Osteoblast (primary cell): ENCODE measurements around the gene FCN3. TPM values are rescaled to one million over a fixed set of nuclear protein-coding genes. Genes with fewer than 3 reads are reported as not detected.
"Not testable (repeated sequence)": the region's sequence is repeated elsewhere in the genome, so short reads cannot be mapped to it uniquely, and the experiment has no call there.

Experiments used
- DNase-seq: peaks from one replicate; pipeline ENCODE4 v3.0.0; 2011; ENCODE audit warnings: low spot score, mixed read lengths; ENCODE audit not compliant: insufficient read length; ENCODE audit errors: missing footprints
- H2AFZ ChIP-seq: 2 replicates; pipeline ENCODE4 v1.6.0; 2011; ENCODE audit warnings: mild to moderate bottlenecking, low read length
- H3K27ac ChIP-seq: 2 replicates; pipeline ENCODE4 v1.5.1; 2011; ENCODE audit warnings: mild to moderate bottlenecking, low read depth, low read length, moderate library complexity
- H3K27me3 ChIP-seq: 2 replicates; pipeline ENCODE4 v1.6.0; 2012; ENCODE audit warnings: mild to moderate bottlenecking, control low read depth, inconsistent platforms, low read length, moderate library complexity; ENCODE audit not compliant: insufficient read depth
- H3K36me3 ChIP-seq: 2 replicates; pipeline ENCODE4 v1.5.1; 2011; ENCODE audit warnings: mild to moderate bottlenecking, low read length, control low read depth, moderate library complexity; ENCODE audit not compliant: insufficient read depth
- H3K4me1 ChIP-seq: 2 replicates; pipeline ENCODE4 v1.5.1; 2011; ENCODE audit warnings: mild to moderate bottlenecking, low read length, control low read depth, moderate library complexity; ENCODE audit not compliant: insufficient read depth
- H3K4me2 ChIP-seq: 2 replicates; pipeline ENCODE4 v1.6.0; 2011; ENCODE audit warnings: mild to moderate bottlenecking, low read length; ENCODE audit not compliant: insufficient read depth
- H3K4me3 ChIP-seq: fragments of 200-600 bp; sonication (generic); 3 replicates; pipeline ENCODE4 v1.5.1; 2012; ENCODE audit warnings: mild to moderate bottlenecking, low read length, inconsistent platforms; ENCODE audit not compliant: insufficient read depth
- H3K79me2 ChIP-seq: 2 replicates; pipeline ENCODE4 v1.6.0; 2012; ENCODE audit warnings: mild to moderate bottlenecking, low read length, control low read depth, inconsistent platforms; ENCODE audit not compliant: insufficient read depth
- H3K9me3 ChIP-seq: 2 replicates; pipeline ENCODE4 v1.5.1; 2011; ENCODE audit warnings: low read depth, low read length, control low read depth
- H4K20me1 ChIP-seq: 2 replicates; pipeline ENCODE4 v1.6.0; 2012; ENCODE audit warnings: mild to moderate bottlenecking, low read length, control low read depth; ENCODE audit not compliant: insufficient read depth
- CTCF ChIP-seq: IDR thresholded peaks from 2 replicates; pipeline ENCODE4 v1.5.1; 2011; ENCODE audit warnings: mild to moderate bottlenecking, low read depth, low read length, moderate library complexity; ENCODE audit errors: extremely low read depth
- total RNA-seq: library from RNA; depleted of rRNA; stranded (reverse); fragments of >200 nt; gene quantifications from 2 replicates; pipeline ENCODE4 v1.2.3, GENCODE V29; 2012

Gene FCN3
- total RNA-seq, 1 donor = not detected

DNA sequence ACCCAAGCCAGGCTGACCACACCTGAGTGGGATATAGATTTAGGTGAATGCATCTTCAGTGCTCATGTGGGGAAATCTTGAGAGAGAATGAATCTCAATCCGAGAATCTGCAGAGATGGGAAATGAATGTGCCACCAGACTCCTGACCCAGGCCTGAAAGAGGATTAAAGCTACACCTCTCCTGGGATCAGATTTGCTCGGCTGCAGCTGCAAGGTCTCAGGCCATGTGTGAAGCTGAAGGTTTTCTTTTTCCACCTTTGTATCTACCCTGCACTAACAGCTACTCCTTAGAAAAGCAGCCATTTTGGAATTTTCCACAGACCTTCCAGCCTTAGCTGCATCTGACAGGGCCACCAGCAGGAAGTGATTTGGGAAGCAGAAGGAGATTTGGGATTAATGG is 36.1 kb upstream of the FCN3 start:
- no peaks in the 10 kb centered on the region for H3K9me3 ChIP-seq
- peaks cover 75% of the 10 kb centered on the region for H3K36me3 ChIP-seq
- H3K4me1 ChIP-seq = peaks cover 5% of the 10 kb centered on the region
- H3K4me3 ChIP-seq = no peak overlapping the region
- H3K27ac ChIP-seq = no peak overlapping the region
- H3K27me3 ChIP-seq = no peaks in the 10 kb centered on the region
- H2AFZ ChIP-seq = no peak overlapping the region
- H4K20me1 ChIP-seq = no peaks in the 10 kb centered on the region
- peaks cover 18% of the 10 kb centered on the region for H3K79me2 ChIP-seq
- DNase-seq = no peak
- TF ChIP-seq CTCF = no peak
- no peak overlapping the region for H3K4me2 ChIP-seq

- peaks cover 67% of the 10 kb centered on the region for H3K36me3 ChIP-seq
Observed at GRCh38 chr1:27409669-27410068, 35.0 kb upstream of the FCN3 start.

DNA sequence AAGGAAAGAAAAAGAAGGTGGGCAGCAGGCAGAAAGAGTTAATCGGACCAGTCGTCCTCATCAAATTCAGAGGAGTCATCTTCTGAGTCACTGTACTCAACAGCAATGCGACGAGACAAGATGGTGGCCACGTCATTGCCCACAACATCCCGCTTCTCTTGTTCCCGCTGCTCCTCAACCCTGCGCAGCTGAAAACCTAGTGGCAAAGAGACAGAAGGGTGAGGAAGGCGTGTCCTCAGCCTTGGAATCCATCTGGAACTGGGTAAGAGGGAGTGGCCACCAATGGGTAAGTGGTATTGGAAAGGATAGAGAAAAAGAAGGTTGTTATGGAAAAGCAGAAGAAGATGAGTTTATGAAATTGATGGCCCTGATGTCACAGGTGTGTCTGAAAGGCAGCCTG is 33.5 kb upstream of the FCN3 start:
- Histone ChIP-seq H3K9me3 (no peaks in the 10 kb centered on the region), H3K79me2 (peaks cover 4% of the 10 kb centered on the region), H3K4me3 (no peak overlapping the region), H3K27ac (peak overlapping the region; percentile 18), H2AFZ (no peak overlapping the region), H3K27me3 (no peaks in the 10 kb centered on the region), H3K4me2 (no peak overlapping the region), H4K20me1 (no peaks in the 10 kb centered on the region), H3K4me1 (peaks cover 28% of the 10 kb centered on the region), H3K36me3 (peaks cover 52% of the 10 kb centered on the region)
- DNase-seq = peak; percentile 86
- no peak for TF ChIP-seq CTCF

More at GRCh38 chr1:27409669-27410068, 35.0 kb upstream of the FCN3 start:
- Histone ChIP-seq H4K20me1 (no peaks in the 10 kb centered on the region), H3K27me3 (no peaks in the 10 kb centered on the region), H3K4me3 (no peak overlapping the region), H3K79me2 (peaks cover 15% of the 10 kb centered on the region), H3K4me2 (no peak overlapping the region), H2AFZ (no peak overlapping the region), H3K4me1 (peaks cover 15% of the 10 kb centered on the region), H3K9me3 (no peaks in the 10 kb centered on the region), H3K27ac (no peak overlapping the region)
- TF ChIP-seq CTCF = no peak
- no peak for DNase-seq

GRCh38 chr1:27406791-27407190 is 32.2 kb upstream of the FCN3 start:
- H3K27ac ChIP-seq, H3K4me3 ChIP-seq, H4K20me1 ChIP-seq, H3K4me2 ChIP-seq, H3K79me2 ChIP-seq, H3K9me3 ChIP-seq, DNase-seq, H2AFZ ChIP-seq, H3K27me3 ChIP-seq: not testable (repeated sequence)
- H3K4me1 ChIP-seq = peaks cover 40% of the 10 kb centered on the region
- H3K36me3 ChIP-seq = peaks cover 39% of the 10 kb centered on the region
